Naive thymus-derived CD4-positive, alpha-beta T cell (primary cell): Measurements from ENCODE around the gene OR51E2. TPM values are rescaled to one million over a fixed set of nuclear protein-coding genes. Genes with fewer than 3 reads are reported as not detected.

Experiments
- ATAC-seq: fragments of 150-1000 bp; cut with Tn5 transposase; 2 replicates; pipeline ENCODE4 v1.10.0; 2021; ENCODE audit warnings: mild to moderate bottlenecking, moderate library complexity
- CTCF ChIA-PET: fragments of 350-600 bp; sonication (Branson Sonifier 250); formaldehyde crosslinking; loops from one replicate; lab custom pipeline; 2021; ENCODE audit warnings: antibody characterized with exemption; lab: Charles Lee
- POLR2A ChIA-PET: fragments of 350-600 bp; sonication (Branson Sonifier 250); formaldehyde crosslinking; loops from one replicate; lab custom pipeline; 2021; ENCODE audit warnings: antibody characterized with exemption, inconsistent platforms; lab: Charles Lee
- DNase-seq, 9 donors: peaks; one replicate each; pipeline versions ENCODE4 v3.0.0 to v3.0.0-alpha.2; 2020 to 2022; ENCODE audit warnings: mixed read lengths in 1 of 9
- H3K27ac ChIP-seq: one replicate; pipeline ENCODE4 v1.7.0; 2013; ENCODE audit warnings: mild to moderate bottlenecking, low read depth, low read length, moderate library complexity
- H3K27me3 ChIP-seq, 2 donors: one replicate each; pipeline ENCODE4 v1.7.0; 2013; ENCODE audit warnings: low read length in 2 of 2, mild to moderate bottlenecking in 2 of 2, moderate library complexity in 2 of 2; ENCODE audit not compliant: control insufficient read depth in 2 of 2, insufficient read depth in 2 of 2
- H3K36me3 ChIP-seq, 3 experiments: 1 replicate in 2 of 3; 2 replicates in 1 of 3; pipeline ENCODE4 v1.7.0; 2013; ENCODE audit warnings: low read length in 3 of 3, mild to moderate bottlenecking in 3 of 3, moderate library complexity in 1 of 3; ENCODE audit not compliant: insufficient read depth in 3 of 3, control insufficient read depth in 2 of 3
- H3K4me1 ChIP-seq, 2 donors: one replicate each; pipeline ENCODE4 v1.7.0; 2013; ENCODE audit warnings: low read length in 2 of 2, mild to moderate bottlenecking in 2 of 2, moderate library complexity in 1 of 2; ENCODE audit not compliant: control insufficient read depth in 2 of 2, insufficient read depth in 2 of 2
- H3K4me3 ChIP-seq: 2 replicates; pipeline ENCODE4 v1.7.0; 2013; ENCODE audit warnings: mild to moderate bottlenecking, low read length
- H3K9me3 ChIP-seq, 3 experiments: 1 replicate in 2 of 3; 2 replicates in 1 of 3; pipeline ENCODE4 v1.7.0; 2013; ENCODE audit warnings: low read length in 3 of 3; ENCODE audit not compliant: control insufficient read depth in 2 of 3
- H3K27ac Mint-ChIP-seq, 9 donors: one replicate each; pipeline ENCODE4 v1.8.0; 2020 to 2022; ENCODE audit warnings: mixed read lengths in 9 of 9, mild to moderate bottlenecking in 8 of 9, moderate library complexity in 5 of 9, inconsistent platforms in 2 of 9
- H3K27me3 Mint-ChIP-seq, 5 donors: one replicate each; pipeline ENCODE4 v1.8.0; 2021 to 2022; ENCODE audit warnings: mixed read lengths in 5 of 5, mild to moderate bottlenecking in 1 of 5
- H3K36me3 Mint-ChIP-seq, 5 donors: one replicate each; pipeline ENCODE4 v1.8.0; 2020 to 2022; ENCODE audit warnings: mixed read lengths in 5 of 5, mild to moderate bottlenecking in 3 of 5, inconsistent platforms in 1 of 5
- H3K4me1 Mint-ChIP-seq, 7 donors: one replicate each; pipeline ENCODE4 v1.8.0; 2020 to 2022; ENCODE audit warnings: mixed read lengths in 7 of 7, mild to moderate bottlenecking in 3 of 7, inconsistent platforms in 1 of 7
- H3K4me3 Mint-ChIP-seq, 10 donors: one replicate each; pipeline ENCODE4 v1.8.0; 2020 to 2022; ENCODE audit warnings: mild to moderate bottlenecking in 10 of 10, mixed read lengths in 10 of 10, moderate library complexity in 6 of 10, inconsistent platforms in 2 of 10
- H3K9me3 Mint-ChIP-seq, 11 donors: one replicate each; pipeline ENCODE4 v1.8.0; 2020 to 2022; ENCODE audit warnings: mixed read lengths in 11 of 11, mild to moderate bottlenecking in 4 of 11, inconsistent platforms in 1 of 11, moderate library complexity in 1 of 11
- intact Hi-C, 2 donors: fragments of 100-400 bp; cut with micrococcal nuclease; formaldehyde crosslinking; loops; one replicate each; pipeline ENCODE4 v1.15.1; 2023
- polyA plus RNA-seq, 2 donors: library from polyadenylated mRNA; unstranded; fragments of 300-500 nt; fragmentation: Illumina TruSeq; gene quantifications; one replicate each; pipeline ENCODE4 v1.2.3, GENCODE V29; 2021
- total RNA-seq, 6 experiments: library from RNA in 5 of 6; stranded (reverse) in 5 of 6; gene quantifications; 1 replicate in 5 of 6; 2 replicates in 1 of 6; pipeline ENCODE4 v1.2.3 and lab custom pipeline; 2021 to 2026

Gene OR51E2
- total and polyA plus RNA-seq, 7 experiments from 2014 or later: not detected

DNA sequence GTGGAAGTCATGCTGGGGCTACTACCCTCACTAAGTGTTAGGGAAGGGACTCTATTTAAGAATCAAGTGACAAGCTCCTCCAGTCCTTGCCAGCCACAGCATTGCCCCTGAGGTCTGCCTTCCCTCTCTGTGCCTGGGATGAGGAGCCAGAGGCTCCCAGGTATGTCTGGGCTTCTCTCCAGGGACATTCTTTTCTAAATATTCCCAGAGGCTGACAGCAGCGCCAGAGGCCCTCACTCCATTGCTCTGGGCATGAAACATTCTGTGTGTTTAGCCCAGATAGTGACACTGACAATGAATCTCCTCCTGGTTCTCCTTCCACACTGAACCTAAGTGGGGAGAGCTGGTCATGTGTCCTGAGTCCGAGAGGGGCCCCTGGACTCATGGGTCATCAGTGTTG, 51.7 kb downstream of the OR51E2 start:
- CTCF ChIA-PET: no interaction called here
- Mint-ChIP-seq H3K4me3 (no peak overlapping the region), H3K9me3 (no peaks in the 10 kb centered on the region), H3K27me3 (peaks cover 5 to 29% (median 14%) of the 10 kb centered on the region in 5 donors), H3K4me1 (peaks cover 0 to 2% (median 0%) of the 10 kb centered on the region in 7 donors), H3K27ac (no peak overlapping the region), H3K36me3 (no peaks in the 10 kb centered on the region)
- Histone ChIP-seq H3K36me3 (no peaks in the 10 kb centered on the region), H3K4me3 (no peak overlapping the region), H3K27me3 (no peaks in the 10 kb centered on the region), H3K27ac (no peak overlapping the region), H3K9me3 (no peaks in the 10 kb centered on the region), H3K4me1 (no peaks in the 10 kb centered on the region)
- POLR2A ChIA-PET: no interaction called here
- intact Hi-C loops: no loop called here
- no peak for ATAC-seq
- DNase-seq: no peak

DNA sequence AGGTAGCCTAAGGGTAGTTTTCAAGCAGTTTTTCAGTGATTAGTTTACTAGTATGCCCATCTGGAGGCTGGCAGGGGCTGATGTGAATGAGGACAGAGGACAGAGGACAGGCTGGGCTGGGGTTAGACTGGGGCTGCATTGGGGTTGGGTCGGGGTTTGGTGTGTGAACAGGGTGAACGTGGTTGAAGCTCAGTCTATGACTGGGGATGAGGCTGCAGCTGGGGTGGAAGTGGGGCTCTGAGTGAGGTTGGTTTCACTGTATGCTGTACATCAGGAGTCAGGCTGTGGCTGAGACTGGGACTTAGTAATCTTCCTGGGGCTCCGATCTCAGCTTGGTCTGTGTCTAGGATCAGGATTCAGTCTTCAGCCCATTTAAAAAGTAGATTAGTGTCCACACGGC, 53.4 kb downstream of the OR51E2 start:
- ATAC-seq: no peak
- no peaks in the 10 kb centered on the region for H3K27me3 ChIP-seq
- no peaks in the 10 kb centered on the region for H3K36me3 Mint-ChIP-seq
- no peaks in the 10 kb centered on the region for H3K4me1 ChIP-seq
- no peaks in the 10 kb centered on the region for H3K36me3 ChIP-seq
- ChIA-PET POLR2A (no interaction called here), CTCF (no interaction called here)
- H3K27ac Mint-ChIP-seq: no peak overlapping the region
- peaks cover 0 to 2% (median 0%) of the 10 kb centered on the region in 7 donors for H3K4me1 Mint-ChIP-seq
- intact Hi-C loops: no loop called here
- no peak overlapping the region for H3K27ac ChIP-seq
- H3K9me3 Mint-ChIP-seq: no peaks in the 10 kb centered on the region
- H3K27me3 Mint-ChIP-seq: peaks cover 5 to 23% (median 16%) of the 10 kb centered on the region in 5 donors
- H3K4me3 ChIP-seq: no peak overlapping the region
- DNase-seq: no peak
- no peak overlapping the region for H3K4me3 Mint-ChIP-seq
- no peaks in the 10 kb centered on the region for H3K9me3 ChIP-seq

GRCh38 chr11:4643682-4644081, 54.0 kb downstream of the OR51E2 start, which contains the start of gene OR51E1:
OR51E1 (plus strand) TSS chr11:4643982; CDS start chr11:4652527, 8,545 bp downstream.
- POLR2A ChIA-PET: no interaction called here
- no peaks in the 10 kb centered on the region for H3K36me3 Mint-ChIP-seq
- H3K4me3 Mint-ChIP-seq: no peak within 1 kb of the TSS
- no peaks in the 10 kb centered on the region for H3K9me3 Mint-ChIP-seq
- no peaks in the 10 kb centered on the region for H3K4me1 ChIP-seq
- ATAC-seq: no peak
- peaks cover 5 to 22% (median 16%) of the 10 kb centered on the region in 5 donors for H3K27me3 Mint-ChIP-seq
- no peaks in the 10 kb centered on the region for H3K9me3 ChIP-seq
- no peak for DNase-seq
- no peaks in the 10 kb centered on the region for H3K36me3 ChIP-seq
- H3K27ac Mint-ChIP-seq: no peak within 1 kb of the TSS
- H3K27me3 ChIP-seq: no peaks in the 10 kb centered on the region
- peaks cover 0 to 2% (median 0%) of the 10 kb centered on the region in 7 donors for H3K4me1 Mint-ChIP-seq
- intact Hi-C loops: no loop called here
- no peak within 1 kb of the TSS for H3K27ac ChIP-seq
- no peak within 1 kb of the TSS for H3K4me3 ChIP-seq
- CTCF ChIA-PET: no interaction called here

DNA sequence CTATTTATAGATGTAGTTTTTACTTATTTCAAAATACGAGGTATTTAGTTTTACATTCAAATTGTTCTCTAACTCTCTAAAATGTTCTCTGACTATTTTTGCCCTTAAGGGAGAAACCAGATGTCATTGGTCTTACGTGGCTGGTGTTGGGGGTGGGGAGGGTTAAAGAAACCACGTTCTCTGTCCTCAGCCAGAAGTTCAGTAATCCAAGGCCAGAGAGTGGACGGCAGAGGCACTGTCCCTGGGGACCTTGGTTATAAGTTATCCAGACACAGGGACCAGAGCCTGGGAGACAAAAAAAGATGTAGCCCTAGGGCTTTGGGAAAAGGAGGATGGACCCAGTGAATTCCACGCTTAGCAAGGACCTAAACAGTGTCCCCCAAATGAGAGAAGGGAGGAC, 54.6 kb downstream of the OR51E2 start:
- Mint-ChIP-seq H3K36me3 (no peaks in the 10 kb centered on the region), H3K4me1 (peaks cover 0 to 2% (median 0%) of the 10 kb centered on the region in 7 donors), H3K4me3 (no peak overlapping the region), H3K27me3 (peaks cover 2 to 21% (median 16%) of the 10 kb centered on the region in 5 donors), H3K9me3 (no peaks in the 10 kb centered on the region), H3K27ac (no peak overlapping the region)
- Histone ChIP-seq H3K36me3 (no peaks in the 10 kb centered on the region), H3K27ac (no peak overlapping the region), H3K4me1 (no peaks in the 10 kb centered on the region), H3K27me3 (no peaks in the 10 kb centered on the region), H3K9me3 (no peaks in the 10 kb centered on the region), H3K4me3 (no peak overlapping the region)
- ATAC-seq (no peak), DNase-seq (no peak)
- POLR2A ChIA-PET: no interaction called here
- intact Hi-C loops: no loop called here
- CTCF ChIA-PET: no interaction called here

GRCh38 chr11:4642043-4642442, 55.6 kb downstream of the OR51E2 start:
- DNase-seq: no peak
- Histone ChIP-seq H3K4me3 (no peak overlapping the region), H3K27me3 (no peaks in the 10 kb centered on the region), H3K36me3 (no peaks in the 10 kb centered on the region), H3K9me3 (no peaks in the 10 kb centered on the region), H3K27ac (no peak overlapping the region), H3K4me1 (no peaks in the 10 kb centered on the region)
- no peaks in the 10 kb centered on the region for H3K9me3 Mint-ChIP-seq
- H3K27ac Mint-ChIP-seq: no peak overlapping the region
- peaks cover 0 to 2% (median 0%) of the 10 kb centered on the region in 7 donors for H3K4me1 Mint-ChIP-seq
- no peak for ATAC-seq
- no peaks in the 10 kb centered on the region for H3K36me3 Mint-ChIP-seq
- POLR2A ChIA-PET: no interaction called here
- CTCF ChIA-PET: no interaction called here
- H3K4me3 Mint-ChIP-seq: no peak overlapping the region
- H3K27me3 Mint-ChIP-seq: peaks cover 0 to 20% (median 16%) of the 10 kb centered on the region in 5 donors
- intact Hi-C loops: no loop called here

DNA sequence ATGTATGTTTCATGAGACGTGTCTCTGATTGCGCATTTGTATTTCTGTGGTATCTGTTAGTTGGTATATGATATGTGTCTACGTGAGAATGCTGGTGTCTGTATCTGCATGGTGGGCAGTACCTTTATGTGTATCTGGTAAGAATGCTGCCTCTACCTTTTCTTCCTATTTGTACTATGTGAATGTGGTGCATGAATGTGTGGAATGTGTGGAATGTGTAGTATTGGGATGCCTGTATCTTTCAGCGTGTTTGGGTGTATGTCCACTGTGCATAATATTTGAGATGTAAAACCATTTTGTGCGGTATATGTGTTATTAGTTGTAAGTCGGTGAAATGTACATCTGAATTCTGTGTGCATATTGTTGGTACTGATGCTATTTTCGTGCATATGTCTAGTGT, 56.2 kb downstream of the OR51E2 start:
- no peak overlapping the region for H3K27ac ChIP-seq
- no peaks in the 10 kb centered on the region for H3K9me3 ChIP-seq
- intact Hi-C loops: no loop called here
- ChIA-PET POLR2A (no interaction called here), CTCF (no interaction called here)
- peaks cover 0 to 20% (median 16%) of the 10 kb centered on the region in 5 donors for H3K27me3 Mint-ChIP-seq
- no peaks in the 10 kb centered on the region for H3K36me3 ChIP-seq
- peaks cover 0 to 2% (median 0%) of the 10 kb centered on the region in 7 donors for H3K4me1 Mint-ChIP-seq
- no peaks in the 10 kb centered on the region for H3K36me3 Mint-ChIP-seq
- no peak overlapping the region for H3K4me3 Mint-ChIP-seq
- no peak overlapping the region for H3K4me3 ChIP-seq
- H3K27ac Mint-ChIP-seq: no peak overlapping the region
- H3K4me1 ChIP-seq: no peaks in the 10 kb centered on the region
- no peak for ATAC-seq
- no peaks in the 10 kb centered on the region for H3K27me3 ChIP-seq
- DNase-seq: no peak
- H3K9me3 Mint-ChIP-seq: no peaks in the 10 kb centered on the region

- intact Hi-C loops: loop anchor here in 1 of 2 donors (5.0 kb wide), 2 partner anchors 453 to 1167 kb away; partner anchors contain the start of gene OR52N2
- Histone ChIP-seq H3K4me1 (no peaks in the 10 kb centered on the region), H3K27ac (no peak overlapping the region), H3K36me3 (no peaks in the 10 kb centered on the region), H3K27me3 (no peaks in the 10 kb centered on the region), H3K9me3 (no peaks in the 10 kb centered on the region), H3K4me3 (no peak overlapping the region)
- CTCF ChIA-PET: no interaction called here
- Mint-ChIP-seq H3K9me3 (no peaks in the 10 kb centered on the region), H3K4me3 (no peak overlapping the region), H3K36me3 (no peaks in the 10 kb centered on the region), H3K27me3 (peaks cover 0 to 20% (median 16%) of the 10 kb centered on the region in 5 donors), H3K27ac (no peak overlapping the region), H3K4me1 (peaks cover 0 to 2% (median 0%) of the 10 kb centered on the region in 7 donors)
- DNase-seq (no peak), ATAC-seq (no peak)
- POLR2A ChIA-PET: no interaction called here
These were observed 57.7 kb downstream of the OR51E2 start for GRCh38 chr11:4639931-4640330.
